Bronchial epithelial cell (primary cell): ENCODE results near the gene NACAD. TPM values are rescaled to one million over a fixed set of nuclear protein-coding genes. Genes with fewer than 3 reads are reported as not detected.
A peak's percentile ranks its signal among the peaks of the same experiment; 100 is the strongest.

Source experiments
- DNase-seq: peaks from one replicate; pipeline ENCODE4 v3.0.0-alpha.2; 2010; ENCODE audit warnings: low read depth
- FAIRE-seq: peaks from 2 replicates; lab custom pipeline; 2011; peaks lifted over from hg19 to GRCh38; lab: Jason Lieb, UNC
- H3K27me3 ChIP-seq: 2 replicates; pipeline ENCODE4 v1.5.1; 2011; ENCODE audit warnings: low read length; ENCODE audit not compliant: control insufficient read depth, insufficient read depth
- H3K36me3 ChIP-seq: 2 replicates; pipeline ENCODE4 v1.5.1; 2011; ENCODE audit warnings: low read length; ENCODE audit not compliant: control insufficient read depth, insufficient read depth
- H3K4me3 ChIP-seq: 2 replicates; pipeline ENCODE4 v1.5.1; 2011; ENCODE audit warnings: mild to moderate bottlenecking, low read depth, low read length, control low read depth
- total RNA-seq: library from RNA; depleted of rRNA; stranded (reverse); fragments of >200 nt; gene quantifications from 2 replicates; pipeline ENCODE4 v1.2.1, GENCODE V29; 2014
- TF ChIP-seq, protein P1 (sequence below): IDR thresholded peaks from 2 replicates; pipeline ENCODE4 v1.5.1; 2011; ENCODE audit warnings: mild to moderate bottlenecking, moderate library complexity, low read length, control low read depth, inconsistent platforms; ENCODE audit not compliant: insufficient read depth, severe bottlenecking

Gene NACAD
- total RNA-seq, 1 donor from 2014 or later, result under 0.01 TPM

DNA sequence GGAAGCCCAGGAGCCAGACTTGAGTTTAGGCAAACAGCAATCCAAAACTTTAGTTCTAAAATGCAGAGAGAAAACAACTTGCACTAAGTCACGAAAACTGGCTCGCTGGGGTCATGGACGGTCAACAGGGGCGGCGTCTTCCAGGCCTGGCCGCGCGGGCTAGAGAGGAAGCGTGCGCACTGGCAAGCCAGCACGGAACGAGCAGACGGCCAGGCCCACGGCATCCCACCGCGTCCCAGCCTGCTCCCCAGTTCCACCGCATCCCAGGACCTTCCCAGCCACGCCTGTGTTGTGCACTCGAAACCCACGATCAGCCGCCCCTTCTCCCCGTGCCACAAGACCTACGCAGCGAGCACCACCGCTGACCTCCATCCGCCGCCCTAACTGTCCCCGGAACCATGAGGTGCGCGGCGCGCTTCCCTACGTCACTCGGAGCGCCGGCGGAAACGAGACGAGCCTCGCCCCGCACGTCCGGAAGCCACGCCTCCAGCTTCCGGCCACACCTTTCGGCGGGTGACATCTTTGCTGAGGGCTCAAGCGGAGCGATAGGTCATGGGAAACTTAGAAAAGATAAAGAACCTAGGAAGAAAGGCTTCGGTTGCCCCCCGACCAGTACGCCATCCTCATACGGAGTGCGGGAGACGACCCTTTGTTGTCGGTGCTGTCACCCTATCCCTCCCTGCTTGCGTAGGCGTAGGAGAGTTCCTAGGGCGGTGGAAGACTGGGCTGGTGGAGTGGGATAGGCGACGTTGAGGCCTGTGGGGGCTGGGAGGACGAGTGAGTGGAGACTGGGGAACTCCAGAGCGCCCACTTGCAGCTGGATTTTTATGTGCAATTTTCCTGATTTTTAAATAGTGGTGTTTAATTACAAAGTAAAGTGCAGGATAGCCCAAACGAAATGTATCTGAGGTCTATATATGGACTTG lies 22.8 kb upstream of the NACAD start, which contains the start of gene TBRG4:
Gene TBRG4, minus strand, starts transcription at position 400 of the 926 bp plus-strand sequence. CDS start 2,460 bp downstream, outside the sequence.
- peak; percentile 85 for DNase-seq
- FAIRE-seq, result no peak
- Histone ChIP-seq H3K36me3 (peaks cover 19% of the 10 kb centered on the region), H3K27me3 (no peaks in the 10 kb centered on the region), H3K4me3 (peak within 1 kb of the TSS; percentile 92)
- TF ChIP-seq, protein P1, sequence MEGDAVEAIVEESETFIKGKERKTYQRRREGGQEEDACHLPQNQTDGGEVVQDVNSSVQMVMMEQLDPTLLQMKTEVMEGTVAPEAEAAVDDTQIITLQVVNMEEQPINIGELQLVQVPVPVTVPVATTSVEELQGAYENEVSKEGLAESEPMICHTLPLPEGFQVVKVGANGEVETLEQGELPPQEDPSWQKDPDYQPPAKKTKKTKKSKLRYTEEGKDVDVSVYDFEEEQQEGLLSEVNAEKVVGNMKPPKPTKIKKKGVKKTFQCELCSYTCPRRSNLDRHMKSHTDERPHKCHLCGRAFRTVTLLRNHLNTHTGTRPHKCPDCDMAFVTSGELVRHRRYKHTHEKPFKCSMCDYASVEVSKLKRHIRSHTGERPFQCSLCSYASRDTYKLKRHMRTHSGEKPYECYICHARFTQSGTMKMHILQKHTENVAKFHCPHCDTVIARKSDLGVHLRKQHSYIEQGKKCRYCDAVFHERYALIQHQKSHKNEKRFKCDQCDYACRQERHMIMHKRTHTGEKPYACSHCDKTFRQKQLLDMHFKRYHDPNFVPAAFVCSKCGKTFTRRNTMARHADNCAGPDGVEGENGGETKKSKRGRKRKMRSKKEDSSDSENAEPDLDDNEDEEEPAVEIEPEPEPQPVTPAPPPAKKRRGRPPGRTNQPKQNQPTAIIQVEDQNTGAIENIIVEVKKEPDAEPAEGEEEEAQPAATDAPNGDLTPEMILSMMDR, result peak; percentile 21

DNA sequence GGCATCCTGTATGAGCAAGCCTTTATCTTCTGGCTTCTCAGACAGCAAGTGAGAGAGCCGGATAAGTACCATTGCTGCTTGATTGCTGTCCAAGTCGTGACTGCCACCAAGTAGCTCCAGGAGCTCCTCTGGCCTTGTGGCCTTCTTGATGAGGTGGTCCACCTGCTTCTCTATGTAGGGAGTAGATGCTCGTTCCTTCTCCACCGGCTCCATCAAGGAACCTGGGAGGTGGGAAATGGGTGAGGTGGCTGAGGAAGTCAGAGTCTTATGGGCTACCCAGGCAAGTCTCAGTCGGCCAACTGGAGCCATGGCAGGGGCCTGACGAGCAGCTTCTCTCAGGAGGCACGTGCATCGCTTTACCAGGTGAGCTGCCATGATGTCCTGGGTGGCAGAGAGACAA lies 20.1 kb upstream of the NACAD start:
- Histone ChIP-seq H3K4me3 (no peak overlapping the region), H3K36me3 (peaks cover 41% of the 10 kb centered on the region), H3K27me3 (no peaks in the 10 kb centered on the region)
- FAIRE-seq (no peak), DNase-seq (no peak)
- TF ChIP-seq, protein P1, result no peak

- Histone ChIP-seq H3K27me3 (no peaks in the 10 kb centered on the region), H3K36me3 (peaks cover 52% of the 10 kb centered on the region), H3K4me3 (no peak overlapping the region)
- DNase-seq, result no peak
- TF ChIP-seq, protein P1, result no peak
- FAIRE-seq, result no peak
These were observed 18.6 kb upstream of the NACAD start for GRCh38 chr7:45107356-45107755.

DNA sequence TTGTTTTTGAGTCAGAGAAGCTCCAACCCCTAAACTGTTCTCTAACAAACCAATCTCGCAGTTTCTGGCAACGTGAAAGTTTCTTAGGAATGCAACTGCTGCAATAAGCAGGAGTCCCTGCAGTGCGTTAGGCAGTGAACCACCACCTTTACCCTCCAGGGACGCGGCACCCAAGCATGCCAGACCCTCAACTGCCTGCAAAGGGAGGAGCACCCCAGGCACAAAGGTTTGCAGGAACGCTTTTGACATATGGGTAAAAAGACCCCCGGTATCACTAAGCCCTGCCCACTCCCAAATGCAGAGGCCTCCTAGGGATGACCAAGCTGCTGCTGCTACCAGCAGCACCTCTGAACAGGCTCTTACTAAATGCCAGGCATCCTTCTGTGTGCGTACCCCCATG lies 18.1 kb upstream of the NACAD start:
- DNase-seq, result no peak
- TF ChIP-seq, protein P1, result no peak
- FAIRE-seq, result no peak
- no peaks in the 10 kb centered on the region for H3K27me3 ChIP-seq
- H3K36me3 ChIP-seq, result peaks cover 57% of the 10 kb centered on the region
- no peak overlapping the region for H3K4me3 ChIP-seq

DNA sequence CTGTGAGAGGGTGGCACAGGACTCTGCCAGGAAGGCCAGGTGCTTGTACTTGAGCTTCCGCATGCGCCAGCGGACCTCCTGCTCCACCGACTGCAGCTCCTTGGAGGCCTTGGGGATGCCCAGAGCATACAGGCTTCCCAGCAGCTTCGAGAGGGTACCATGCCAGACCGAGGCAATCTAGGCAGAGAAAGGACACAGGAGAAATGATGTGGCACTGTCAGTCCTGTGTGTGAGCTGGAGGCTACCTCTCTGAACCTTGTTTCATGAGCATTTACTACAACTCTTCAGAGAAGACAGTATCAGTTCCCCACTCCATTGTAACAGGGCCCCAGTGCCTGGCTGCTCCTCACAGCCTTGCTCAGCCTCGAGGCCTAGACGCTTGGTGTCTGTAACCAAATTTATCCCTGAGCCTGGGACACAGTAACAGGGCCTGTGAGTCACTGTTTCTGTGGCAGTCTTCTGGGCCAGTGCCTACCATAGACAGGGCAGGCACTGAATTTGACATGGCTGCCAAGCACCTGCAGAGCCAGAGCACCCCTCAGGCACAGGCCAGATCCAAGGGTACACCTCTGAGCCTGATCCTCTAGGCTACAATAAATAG lies 16.9 kb upstream of the NACAD start:
- DNase-seq (no peak), FAIRE-seq (no peak)
- H3K36me3 ChIP-seq, result peaks cover 65% of the 10 kb centered on the region
- no peaks in the 10 kb centered on the region for H3K27me3 ChIP-seq
- no peak overlapping the region for H3K4me3 ChIP-seq
- TF ChIP-seq, protein P1, result no peak
